ENCODE measurements around the gene TMEM131L.

- TF ChIP-seq CTCF (IDR thresholded peaks at IDR 0.05), result no peak
- no peak for TF ChIP-seq POLR2A (IDR thresholded peaks at IDR 0.05)
- TF ChIP-seq EP300 (IDR thresholded peaks at IDR 0.05), result no peak
These were observed 156.6 kb downstream of the TMEM131L start for GRCh38 chr4:153622778-153623240.
